Measurements from ENCODE around the gene DNM1L. TPM values are rescaled to one million over a fixed set of nuclear protein-coding genes. Genes with fewer than 3 reads are reported as not detected.
"Not testable (repeated sequence)": the region's sequence is repeated elsewhere in the genome, so short reads cannot be mapped to it uniquely, and the experiment has no call there.

Gene DNM1L
- total RNA-seq, 1 donor from 2014 or later: 70.8 TPM

- H3K27me3 ChIP-seq (ENCODE audit: control insufficient read depth, insufficient read depth, low read length): no peaks in the 10 kb centered on the region
- H3K36me3 ChIP-seq (ENCODE audit: control insufficient read depth, insufficient read depth, low read length): no peaks in the 10 kb centered on the region
- no peak for DNase-seq (ENCODE audit: low read depth)
- no peak for TF ChIP-seq CTCF (IDR thresholded peaks at IDR 0.05; ENCODE audit: insufficient read depth, low read length, poor library complexity, severe bottlenecking)
- no peak overlapping the region for H3K4me3 ChIP-seq (ENCODE audit: low read depth, low read length)
These were observed 19.2 kb downstream of the DNM1L start for GRCh38 chr12:32698285-32698684.

GRCh38 chr12:32699437-32699836 lies 20.3 kb downstream of the DNM1L start:
- H3K4me3 ChIP-seq (ENCODE audit: low read depth, low read length); H3K27me3 ChIP-seq (ENCODE audit: control insufficient read depth, insufficient read depth, low read length); DNase-seq (ENCODE audit: low read depth); H3K36me3 ChIP-seq (ENCODE audit: control insufficient read depth, insufficient read depth, low read length): not testable (repeated sequence)

- no peak for TF ChIP-seq CTCF (IDR thresholded peaks at IDR 0.05; ENCODE audit: insufficient read depth, low read length, poor library complexity, severe bottlenecking)
- Histone ChIP-seq H3K36me3 (ENCODE audit: control insufficient read depth, insufficient read depth, low read length) (no peaks in the 10 kb centered on the region), H3K27me3 (ENCODE audit: control insufficient read depth, insufficient read depth, low read length) (no peaks in the 10 kb centered on the region), H3K4me3 (ENCODE audit: low read depth, low read length) (no peak overlapping the region)
- DNase-seq (ENCODE audit: low read depth): no peak
These were observed 23.4 kb downstream of the DNM1L start for GRCh38 chr12:32702473-32702872.

- no peaks in the 10 kb centered on the region for H3K36me3 ChIP-seq (ENCODE audit: control insufficient read depth, insufficient read depth, low read length)
- no peak for DNase-seq (ENCODE audit: low read depth)
- no peak for TF ChIP-seq CTCF (IDR thresholded peaks at IDR 0.05; ENCODE audit: insufficient read depth, low read length, poor library complexity, severe bottlenecking)
- no peaks in the 10 kb centered on the region for H3K27me3 ChIP-seq (ENCODE audit: control insufficient read depth, insufficient read depth, low read length)
- no peak overlapping the region for H3K4me3 ChIP-seq (ENCODE audit: low read depth, low read length)
These were observed 23.8 kb downstream of the DNM1L start for GRCh38 chr12:32702946-32703345.

GRCh38 chr12:32705783-32706182 lies 26.7 kb downstream of the DNM1L start:
- Histone ChIP-seq H3K27me3 (ENCODE audit: control insufficient read depth, insufficient read depth, low read length) (no peaks in the 10 kb centered on the region), H3K36me3 (ENCODE audit: control insufficient read depth, insufficient read depth, low read length) (no peaks in the 10 kb centered on the region), H3K4me3 (ENCODE audit: low read depth, low read length) (no peak overlapping the region)
- TF ChIP-seq CTCF (IDR thresholded peaks at IDR 0.05; ENCODE audit: insufficient read depth, low read length, poor library complexity, severe bottlenecking): no peak
- no peak for DNase-seq (ENCODE audit: low read depth)

- H3K36me3 ChIP-seq (ENCODE audit: control insufficient read depth, insufficient read depth, low read length): peaks cover 2% of the 10 kb centered on the region
- no peak for TF ChIP-seq CTCF (IDR thresholded peaks at IDR 0.05; ENCODE audit: insufficient read depth, low read length, poor library complexity, severe bottlenecking)
- no peak for DNase-seq (ENCODE audit: low read depth)
- H3K27me3 ChIP-seq (ENCODE audit: control insufficient read depth, insufficient read depth, low read length): no peaks in the 10 kb centered on the region
- H3K4me3 ChIP-seq (ENCODE audit: low read depth, low read length): no peak overlapping the region
These were observed 27.4 kb downstream of the DNM1L start for GRCh38 chr12:32706335-32707024.

Data from kidney epithelial cell (primary cell).